K562 (cell line): ENCODE data around the gene TNK2. TPM values are rescaled to one million over a fixed set of nuclear protein-coding genes. Genes with fewer than 3 reads are reported as not detected.

ENCODE experiments used
- ATAC-seq: fragments of 200-7000 bp; cut with Tn5 transposase; 3 replicates; pipeline ENCODE4 v1.9.1; 2020; ENCODE audit warnings: moderate library complexity
- BruUV-seq: library from RNA; stranded (reverse); fragments of 400-500 nt; replicated peaks from 2 replicates; lab custom pipeline; 2021; lab: Mats Ljungman, UMichigan
- CTCF ChIA-PET: fragments of 300-600 bp; formaldehyde crosslinking; extraction: SDS; loops from one replicate; lab custom pipeline; 2021; ENCODE audit warnings: low intra/inter-chr PET ratio; lab: Yijun Ruan, JAX
- POLR2A ChIA-PET: fragments of 300-600, 350-650 bp; sonication (Branson Sonifier 250); formaldehyde crosslinking; extraction: SDS; loops from one replicate; lab custom pipeline; 2021; ENCODE audit warnings: antibody characterized with exemption, inconsistent platforms; lab: Yijun Ruan, JAX
- DNase-seq, 4 experiments: peaks; one replicate each; pipeline versions ENCODE4 v3.0.0 to v3.0.0-alpha.2; 2011 to 2018; ENCODE audit warnings: low spot score in 3 of 4, mixed read lengths in 3 of 4; ENCODE audit errors: extremely low read depth in 1 of 4
- FAIRE-seq: peaks from 2 replicates; lab custom pipeline; 2011; peaks lifted over from hg19 to GRCh38; lab: Jason Lieb, UNC
- H2AFZ ChIP-seq: 2 replicates; pipeline ENCODE4 v1.6.0; 2011; ENCODE audit warnings: low read depth, low read length, control low read depth, inconsistent platforms
- H3K27ac ChIP-seq: fragments of 200-600 bp; 3 replicates; pipeline ENCODE4 v1.8.0; 2011; ENCODE audit warnings: low read depth, mild to moderate bottlenecking, control low read depth, inconsistent platforms, low read length, moderate library complexity, mixed read lengths; ENCODE audit errors: extremely low read depth
- H3K27me3 ChIP-seq, 2 experiments: fragments of 300-600 bp in 1 of 2; 2 replicates in 1 of 2; 3 replicates in 1 of 2; pipeline versions ENCODE4 v1.6.0 to v1.8.0; 2011; ENCODE audit warnings: inconsistent platforms in 2 of 2, low read length in 2 of 2, mild to moderate bottlenecking in 1 of 2, mixed read lengths in 1 of 2, moderate library complexity in 1 of 2; ENCODE audit not compliant: control insufficient read depth in 2 of 2, insufficient read depth in 2 of 2
- H3K36me3 ChIP-seq: fragments of 300-600 bp; 3 replicates; pipeline ENCODE4 v1.8.0; 2011; ENCODE audit warnings: mild to moderate bottlenecking, low read length, inconsistent platforms; ENCODE audit not compliant: control insufficient read depth, insufficient read depth
- H3K4me1 ChIP-seq, 2 experiments: fragments of 200-600 bp in 1 of 2; replicated peaks in 1 of 2; 2 replicates in 1 of 2; 3 replicates in 1 of 2; pipeline versions ENCODE4 v1.5.1 to v1.8.0; 2011; ENCODE audit warnings: inconsistent platforms in 2 of 2, low read length in 2 of 2, mild to moderate bottlenecking in 1 of 2, mixed read lengths in 1 of 2, moderate library complexity in 1 of 2; ENCODE audit not compliant: control insufficient read depth in 2 of 2, insufficient read depth in 2 of 2
- H3K4me2 ChIP-seq: 2 replicates; pipeline ENCODE4 v1.6.1; 2011; ENCODE audit warnings: low read length, control low read depth, inconsistent platforms, mixed read lengths; ENCODE audit not compliant: insufficient read depth
- H3K4me3 ChIP-seq: fragments of 200-600 bp; sonication (generic), shearing (Covaris generic); 2 replicates; pipeline ENCODE4 v1.5.1; 2016; ENCODE audit warnings: control low read depth, inconsistent platforms
- H3K79me2 ChIP-seq: fragments of 200-600 bp; 3 replicates; pipeline ENCODE4 v1.8.0; 2011; ENCODE audit warnings: low read length, inconsistent platforms; ENCODE audit not compliant: control insufficient read depth, insufficient read depth
- H3K9ac ChIP-seq, 2 experiments: 2 replicates each; pipeline versions ENCODE4 v1.6.0 to v1.6.1; 2011; ENCODE audit warnings: low read depth in 2 of 2, low read length in 2 of 2, control low read depth in 1 of 2, inconsistent platforms in 1 of 2, mild to moderate bottlenecking in 1 of 2, mixed read lengths in 1 of 2; ENCODE audit not compliant: insufficient read depth in 1 of 2
- H3K9me1 ChIP-seq: one replicate; pipeline ENCODE4 v1.6.0; 2011; ENCODE audit warnings: inconsistent platforms, mild to moderate bottlenecking, low read length, moderate library complexity; ENCODE audit not compliant: control insufficient read depth, insufficient read depth
- H3K9me3 ChIP-seq: replicated peaks from 2 replicates; pipeline ENCODE4 v1.5.1; 2011; ENCODE audit warnings: low read depth, low read length, inconsistent platforms; ENCODE audit not compliant: control insufficient read depth, insufficient read depth
- H4K20me1 ChIP-seq: replicated peaks from 2 replicates; pipeline ENCODE4 v1.6.1; 2011; ENCODE audit warnings: low read length, inconsistent platforms, mixed read lengths; ENCODE audit not compliant: control insufficient read depth, insufficient read depth
- CEBPB ChIP-seq: fragments of 450-650 bp; IDR thresholded peaks from 2 replicates; pipeline ENCODE4 v1.6.1; 2016; ENCODE audit warnings: missing genetic modification characterization, missing compliant biosample characterization
- MCM2 ChIP-seq: fragments of 450-650 bp; IDR thresholded peaks from 2 replicates; pipeline ENCODE4 v1.6.1; 2017; ENCODE audit warnings: low read depth, mild to moderate bottlenecking
- NCOA6 ChIP-seq: fragments of 450-650 bp; IDR thresholded peaks from 2 replicates; pipeline ENCODE4 v1.6.1; 2017; ENCODE audit warnings: mild to moderate bottlenecking
- NFIC ChIP-seq: fragments of 450-650 bp; IDR thresholded peaks from 2 replicates; pipeline ENCODE4 v1.6.1; 2017; ENCODE audit warnings: mild to moderate bottlenecking, inconsistent platforms
- NFRKB ChIP-seq: fragments of 450-650 bp; IDR thresholded peaks from 2 replicates; pipeline ENCODE4 v1.6.1; 2016; ENCODE audit warnings: low read depth
- PHB2 ChIP-seq: fragments of 450-650 bp; IDR thresholded peaks from 2 replicates; pipeline ENCODE4 v1.6.1; 2017; ENCODE audit warnings: low read depth
- RHOXF2B ChIP-seq: fragments of 250-450 bp; sonication (Bioruptor Pico); conservative IDR thresholded peaks from 2 replicates; pipeline ENCODE4 v1.5.1; 2021
- SRF ChIP-seq, 2 experiments: fragments of 250-450, 450-650 bp in 1 of 2; sonication (Bioruptor Pico) in 1 of 2; sonication (generic) in 1 of 2; formaldehyde crosslinking; IDR thresholded peaks; 2 replicates each; pipeline versions ENCODE4 v1.5.0 to v1.5.1; 2020 to 2022; ENCODE audit warnings: mild to moderate bottlenecking in 1 of 2, missing genetic modification reagents in 1 of 2
- STAG1 ChIP-seq: sonication (generic); formaldehyde crosslinking; IDR thresholded peaks from 2 replicates; pipeline ENCODE4 v1.5.0; 2020; ENCODE audit warnings: missing genetic modification reagents, borderline replicate concordance
- ZNF232 ChIP-seq: sonication (generic); formaldehyde crosslinking; IDR thresholded peaks from 2 replicates; pipeline ENCODE4 v1.8.0; 2022; ENCODE audit warnings: mild to moderate bottlenecking, missing genetic modification reagents
- WGBS: fragments of 100-300 bp; shearing (Covaris generic); methylation state at CpG from one replicate; pipeline ENCODE4 v1.1.6; 2016; ENCODE audit warnings: low coverage, mixed read lengths; ENCODE audit not compliant: insufficient coverage; ENCODE audit errors: missing lambda C conversion rate; 5-methylcytosine and 5-hydroxymethylcytosine counted together
- in situ Hi-C: fragments of 300-500 bp; cut with MboI; formaldehyde crosslinking; loops from 4 replicates; pipeline ENCODE4 v1.15.0; 2018; ENCODE audit warnings: inconsistent platforms, mixed read lengths
- intact Hi-C: fragments of 100-400 bp; cut with micrococcal nuclease; formaldehyde crosslinking; loops from 2 replicates; pipeline ENCODE4 v1.14.2; 2022
- polyA plus RNA-seq, 8 experiments: library from polyadenylated mRNA; depleted of rRNA in 4 of 8; stranded (reverse) in 5 of 8; unstranded in 3 of 8; fragments of >200 nt; fragmentation: Nextera tagmentation in 2 of 8; fragmentation: Illumina TruSeq in 1 of 8; extraction: Ambion mirVana in 2 of 8; extraction: Trizol in 1 of 8; gene quantifications; 2 replicates each; pipeline versions ENCODE4 v1.2.1 to v1.2.3, GENCODE V29; 2011 to 2014; ENCODE audit warnings: inconsistent platforms in 1 of 8, missing spikeins in 1 of 8
- total RNA-seq, 7 experiments: library from RNA; depleted of rRNA in 6 of 7; stranded (reverse); fragments of >200 nt in 6 of 7; fragmentation: Illumina TruSeq in 2 of 7; extraction: Trizol in 2 of 7; gene quantifications; 2 replicates each; pipeline versions ENCODE4 v1.2.1 to v1.2.3, GENCODE V29; 2011 to 2021; ENCODE audit warnings: low replicate concordance in 1 of 7
- TF ChIP-seq, protein P1 (sequence below): fragments of 250-450 bp; sonication (Bioruptor Pico); IDR thresholded peaks from 2 replicates; pipeline ENCODE4 v1.4.0; 2020; ENCODE audit warnings: mild to moderate bottlenecking, moderate library complexity
- TF ChIP-seq, protein P2 (sequence below): fragments of 250-450 bp; sonication (Bioruptor Pico); IDR thresholded peaks from 2 replicates; pipeline ENCODE4 v1.4.0; 2020

The TNK2 gene
- total and polyA plus RNA-seq, 9 of the 15 experiments (the other 6 are each of a cell fraction or from before 2014, with no cell fraction given): 0.03 to 33.8 (median 6.5) TPM

DNA sequence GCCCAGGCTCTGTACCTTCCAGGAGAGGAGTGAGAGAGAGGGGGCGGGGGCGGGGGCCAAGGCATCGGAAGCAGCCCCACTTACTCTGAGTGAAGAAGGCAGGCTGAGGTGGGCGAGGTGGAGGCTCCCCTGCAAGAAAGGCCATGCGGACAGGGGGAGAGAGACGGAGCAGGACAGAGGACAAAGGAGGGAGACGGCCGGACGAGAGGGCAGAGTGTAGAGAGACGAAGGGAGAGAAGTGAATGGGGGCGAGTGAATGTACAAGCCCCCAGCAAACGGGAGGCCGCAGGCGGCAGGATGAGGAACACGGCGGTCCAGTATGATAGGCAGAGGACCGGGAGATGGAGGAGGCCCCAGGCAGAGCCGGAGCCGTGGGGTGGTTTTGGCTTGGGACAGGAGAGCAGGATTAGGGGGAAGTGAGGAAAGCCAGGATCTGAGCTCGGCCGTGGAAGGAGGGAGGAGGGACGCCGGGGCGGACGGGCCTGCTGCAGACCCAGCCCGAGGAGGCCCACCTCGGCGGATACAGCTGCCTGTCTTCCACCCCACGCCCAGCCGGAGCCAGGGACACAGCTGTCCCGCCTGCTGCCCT, 38.8 kb downstream of the TNK2 start (continued):
- TF ChIP-seq, protein P1, sequence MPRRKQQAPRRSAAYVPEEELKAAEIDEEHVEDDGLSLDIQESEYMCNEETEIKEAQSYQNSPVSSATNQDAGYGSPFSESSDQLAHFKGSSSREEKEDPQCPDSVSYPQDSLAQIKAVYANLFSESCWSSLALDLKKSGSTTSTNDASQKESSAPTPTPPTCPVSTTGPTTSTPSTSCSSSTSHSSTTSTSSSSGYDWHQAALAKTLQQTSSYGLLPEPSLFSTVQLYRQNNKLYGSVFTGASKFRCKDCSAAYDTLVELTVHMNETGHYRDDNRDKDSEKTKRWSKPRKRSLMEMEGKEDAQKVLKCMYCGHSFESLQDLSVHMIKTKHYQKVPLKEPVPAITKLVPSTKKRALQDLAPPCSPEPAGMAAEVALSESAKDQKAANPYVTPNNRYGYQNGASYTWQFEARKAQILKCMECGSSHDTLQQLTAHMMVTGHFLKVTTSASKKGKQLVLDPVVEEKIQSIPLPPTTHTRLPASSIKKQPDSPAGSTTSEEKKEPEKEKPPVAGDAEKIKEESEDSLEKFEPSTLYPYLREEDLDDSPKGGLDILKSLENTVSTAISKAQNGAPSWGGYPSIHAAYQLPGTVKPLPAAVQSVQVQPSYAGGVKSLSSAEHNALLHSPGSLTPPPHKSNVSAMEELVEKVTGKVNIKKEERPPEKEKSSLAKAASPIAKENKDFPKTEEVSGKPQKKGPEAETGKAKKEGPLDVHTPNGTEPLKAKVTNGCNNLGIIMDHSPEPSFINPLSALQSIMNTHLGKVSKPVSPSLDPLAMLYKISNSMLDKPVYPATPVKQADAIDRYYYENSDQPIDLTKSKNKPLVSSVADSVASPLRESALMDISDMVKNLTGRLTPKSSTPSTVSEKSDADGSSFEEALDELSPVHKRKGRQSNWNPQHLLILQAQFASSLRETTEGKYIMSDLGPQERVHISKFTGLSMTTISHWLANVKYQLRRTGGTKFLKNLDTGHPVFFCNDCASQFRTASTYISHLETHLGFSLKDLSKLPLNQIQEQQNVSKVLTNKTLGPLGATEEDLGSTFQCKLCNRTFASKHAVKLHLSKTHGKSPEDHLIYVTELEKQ: no peak
- TF ChIP-seq, all 486 proteins: peak for 0

DNA sequence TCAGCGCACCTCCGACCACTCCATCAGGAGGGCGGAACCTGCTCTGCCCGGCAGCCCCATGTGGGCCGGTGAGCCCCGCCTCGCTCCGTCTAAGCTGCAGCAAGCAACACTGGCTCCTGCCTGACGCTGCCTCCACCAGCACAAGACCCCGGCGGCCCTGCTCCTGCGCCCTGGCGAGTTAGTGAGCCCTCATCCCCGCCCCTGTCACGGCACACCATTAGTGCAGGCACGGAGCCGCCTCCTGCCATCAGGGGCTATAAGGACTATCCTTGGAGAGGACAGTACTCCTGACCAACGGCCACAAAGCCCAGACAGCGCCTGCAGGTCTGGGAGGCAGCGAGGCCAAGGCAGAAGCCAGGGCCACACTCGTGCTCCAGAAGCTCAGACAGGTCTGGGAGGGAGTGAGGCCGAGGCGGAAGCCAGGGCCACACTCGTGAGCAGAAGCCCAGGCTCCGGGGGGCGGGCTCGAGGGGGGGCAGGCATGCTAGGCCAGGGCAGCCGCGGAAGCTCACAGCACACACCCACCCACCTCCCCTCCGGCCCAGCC, 39.4 kb downstream of the TNK2 start:
- ChIA-PET CTCF (no interaction called here), POLR2A (no interaction called here)
- Histone ChIP-seq H3K36me3 (peaks cover 13% of the 10 kb centered on the region; the same call in 1 of the 3 replicates), H3K79me2 (no peaks in the 10 kb centered on the region), H2AFZ (no peak overlapping the region), H3K4me2 (no peak overlapping the region), H3K4me3 (no peak overlapping the region), H3K9me1 (no peaks in the 10 kb centered on the region), H3K27ac (no peak overlapping the region), H3K27me3 (no peaks in the 10 kb centered on the region), H3K9me3 (no peaks in the 10 kb centered on the region), H3K9ac (no peak overlapping the region), H4K20me1 (no peaks in the 10 kb centered on the region), H3K4me1 (peaks cover 0 to 37% of the 10 kb centered on the region in 2 experiments; a peak in 2 of 5 replicates)
- WGBS: 73% methylated on average over 18 of the region's 30 CpGs
- DNase-seq: no peak
- FAIRE-seq: no peak
- intact Hi-C loops: no loop called here
- no peak; the same call in 2 of the 3 replicates for ATAC-seq
- BruUV-seq: no TSS peak
- in situ Hi-C loops: no loop called here
- TF ChIP-seq, protein P2, sequence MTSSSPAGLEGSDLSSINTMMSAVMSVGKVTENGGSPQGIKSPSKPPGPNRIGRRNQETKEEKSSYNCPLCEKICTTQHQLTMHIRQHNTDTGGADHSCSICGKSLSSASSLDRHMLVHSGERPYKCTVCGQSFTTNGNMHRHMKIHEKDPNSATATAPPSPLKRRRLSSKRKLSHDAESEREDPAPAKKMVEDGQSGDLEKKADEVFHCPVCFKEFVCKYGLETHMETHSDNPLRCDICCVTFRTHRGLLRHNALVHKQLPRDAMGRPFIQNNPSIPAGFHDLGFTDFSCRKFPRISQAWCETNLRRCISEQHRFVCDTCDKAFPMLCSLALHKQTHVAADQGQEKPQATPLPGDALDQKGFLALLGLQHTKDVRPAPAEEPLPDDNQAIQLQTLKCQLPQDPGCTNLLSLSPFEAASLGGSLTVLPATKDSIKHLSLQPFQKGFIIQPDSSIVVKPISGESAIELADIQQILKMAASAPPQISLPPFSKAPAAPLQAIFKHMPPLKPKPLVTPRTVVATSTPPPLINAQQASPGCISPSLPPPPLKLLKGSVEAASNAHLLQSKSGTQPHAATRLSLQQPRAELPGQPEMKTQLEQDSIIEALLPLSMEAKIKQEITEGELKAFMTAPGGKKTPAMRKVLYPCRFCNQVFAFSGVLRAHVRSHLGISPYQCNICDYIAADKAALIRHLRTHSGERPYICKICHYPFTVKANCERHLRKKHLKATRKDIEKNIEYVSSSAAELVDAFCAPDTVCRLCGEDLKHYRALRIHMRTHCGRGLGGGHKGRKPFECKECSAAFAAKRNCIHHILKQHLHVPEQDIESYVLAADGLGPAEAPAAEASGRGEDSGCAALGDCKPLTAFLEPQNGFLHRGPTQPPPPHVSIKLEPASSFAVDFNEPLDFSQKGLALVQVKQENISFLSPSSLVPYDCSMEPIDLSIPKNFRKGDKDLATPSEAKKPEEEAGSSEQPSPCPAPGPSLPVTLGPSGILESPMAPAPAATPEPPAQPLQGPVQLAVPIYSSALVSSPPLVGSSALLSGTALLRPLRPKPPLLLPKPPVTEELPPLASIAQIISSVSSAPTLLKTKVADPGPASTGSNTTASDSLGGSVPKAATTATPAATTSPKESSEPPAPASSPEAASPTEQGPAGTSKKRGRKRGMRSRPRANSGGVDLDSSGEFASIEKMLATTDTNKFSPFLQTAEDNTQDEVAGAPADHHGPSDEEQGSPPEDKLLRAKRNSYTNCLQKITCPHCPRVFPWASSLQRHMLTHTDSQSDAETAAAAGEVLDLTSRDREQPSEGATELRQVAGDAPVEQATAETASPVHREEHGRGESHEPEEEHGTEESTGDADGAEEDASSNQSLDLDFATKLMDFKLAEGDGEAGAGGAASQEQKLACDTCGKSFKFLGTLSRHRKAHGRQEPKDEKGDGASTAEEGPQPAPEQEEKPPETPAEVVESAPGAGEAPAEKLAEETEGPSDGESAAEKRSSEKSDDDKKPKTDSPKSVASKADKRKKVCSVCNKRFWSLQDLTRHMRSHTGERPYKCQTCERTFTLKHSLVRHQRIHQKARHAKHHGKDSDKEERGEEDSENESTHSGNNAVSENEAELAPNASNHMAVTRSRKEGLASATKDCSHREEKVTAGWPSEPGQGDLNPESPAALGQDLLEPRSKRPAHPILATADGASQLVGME (CRISPR knock-in tag): no peak
- TF ChIP-seq MCM2 (no peak), NFIC (no peak), STAG1 (CRISPR knock-in tag) (no peak), NFRKB (no peak), RHOXF2B (no peak), NCOA6 (no peak), PHB2 (no peak), ZNF232 (CRISPR knock-in tag) (no peak), CEBPB (tag) (no peak), SRF (CRISPR knock-in tag; IDR thresholded peaks at IDR 0.05) (no peak)
